IMR-90 (cell line): Measurements from ENCODE around the gene ATXN1L. TPM values are rescaled to one million over a fixed set of nuclear protein-coding genes. Genes with fewer than 3 reads are reported as not detected.
"Not testable (repeated sequence)": the region's sequence is repeated elsewhere in the genome, so short reads cannot be mapped to it uniquely, and the experiment has no call there.

Source experiments
- ATAC-seq: fragments of 200-7000 bp; cut with Tn5 transposase; 2 replicates; pipeline ENCODE4 v1.9.1; 2020; ENCODE audit warnings: low read depth, mild to moderate bottlenecking, moderate library complexity
- BruUV-seq: library from RNA; stranded (reverse); fragments of 400-500 nt; replicated peaks from 2 replicates; lab custom pipeline; 2021; lab: Mats Ljungman, UMichigan
- CTCF ChIA-PET: fragments of 300-600 bp; formaldehyde crosslinking; extraction: SDS; loops from one replicate; lab custom pipeline; 2021; ENCODE audit warnings: antibody characterized with exemption; lab: Yijun Ruan, JAX
- POLR2A ChIA-PET: fragments of 300-600 bp; sonication (Branson Sonifier 250); formaldehyde crosslinking; loops from one replicate; lab custom pipeline; 2022; ENCODE audit warnings: antibody characterized with exemption; ENCODE audit not compliant: unreplicated experiment; lab: Charles Lee
- DNase-seq: peaks from one replicate; pipeline ENCODE4 v3.0.0; 2013
- H2AFZ ChIP-seq: replicated peaks from 2 replicates; pipeline ENCODE3; 2013; ENCODE audit warnings: low read length, mild to moderate bottlenecking; ENCODE audit not compliant: poor library complexity
- H2AK5ac ChIP-seq: 2 replicates; pipeline ENCODE4 v1.6.1; 2013; ENCODE audit warnings: low read depth, low read length, inconsistent platforms
- H2AK9ac ChIP-seq: replicated peaks from 2 replicates; pipeline ENCODE3; 2013; ENCODE audit warnings: mild to moderate bottlenecking, low read depth, low read length, moderate library complexity; ENCODE audit not compliant: poor library complexity
- H2BK120ac ChIP-seq: 2 replicates; pipeline ENCODE4 v1.6.1; 2013; ENCODE audit warnings: low read depth, low read length, inconsistent platforms
- H2BK15ac ChIP-seq: 3 replicates; pipeline ENCODE4 v1.6.1; 2013; ENCODE audit warnings: low read depth, low read length, inconsistent platforms
- H2BK20ac ChIP-seq: 2 replicates; pipeline ENCODE4 v1.6.1; 2013; ENCODE audit warnings: low read depth, mild to moderate bottlenecking, inconsistent platforms, low read length, moderate library complexity
- H2BK5ac ChIP-seq: 2 replicates; pipeline ENCODE4 v1.6.1; 2013; ENCODE audit warnings: mild to moderate bottlenecking, low read depth, low read length, inconsistent platforms; ENCODE audit not compliant: poor library complexity, severe bottlenecking
- H3K14ac ChIP-seq: replicated peaks from 2 replicates; pipeline ENCODE4 v1.6.1; 2013; ENCODE audit warnings: low read depth, low read length, inconsistent platforms
- H3K18ac ChIP-seq: 2 replicates; pipeline ENCODE4 v1.6.1; 2013; ENCODE audit warnings: low read depth, low read length, control low read depth
- H3K23ac ChIP-seq: 2 replicates; pipeline ENCODE4 v1.6.1; 2013; ENCODE audit warnings: low read depth, low read length, inconsistent platforms
- H3K27ac ChIP-seq: 2 replicates; pipeline ENCODE4 v1.5.1; 2013; ENCODE audit warnings: mild to moderate bottlenecking, control low read depth, low read length; ENCODE audit not compliant: insufficient read depth
- H3K27me3 ChIP-seq: 2 replicates; pipeline ENCODE4 v1.6.1; 2013; ENCODE audit warnings: low read length; ENCODE audit not compliant: control insufficient read depth, insufficient read depth
- H3K36me3 ChIP-seq: 2 replicates; pipeline ENCODE4 v1.6.1; 2013; ENCODE audit warnings: low read length, mixed read lengths; ENCODE audit not compliant: control insufficient read depth, insufficient read depth
- H3K4ac ChIP-seq: 2 replicates; pipeline ENCODE4 v1.6.1; 2013; ENCODE audit warnings: low read depth, low read length, inconsistent platforms
- H3K4me1 ChIP-seq: 2 replicates; pipeline ENCODE4 v1.6.1; 2013; ENCODE audit warnings: low read length, mixed read lengths; ENCODE audit not compliant: control insufficient read depth, insufficient read depth
- H3K4me2 ChIP-seq: 2 replicates; pipeline ENCODE4 v1.6.1; 2013; ENCODE audit warnings: low read depth, mild to moderate bottlenecking, control low read depth, low read length, moderate library complexity
- H3K4me3 ChIP-seq: 2 replicates; pipeline ENCODE4 v1.5.1; 2013; ENCODE audit warnings: low read depth, mild to moderate bottlenecking, control low read depth, low read length, moderate library complexity; ENCODE audit not compliant: insufficient read depth
- H3K56ac ChIP-seq: 2 replicates; pipeline ENCODE4 v1.6.1; 2013; ENCODE audit warnings: low read length, inconsistent platforms; ENCODE audit not compliant: insufficient read depth; ENCODE audit errors: extremely low read depth
- H3K79me1 ChIP-seq, 2 experiments: 2 replicates each; pipeline ENCODE4 v1.6.1; 2013; ENCODE audit warnings: low read length in 2 of 2, inconsistent platforms in 1 of 2, low read depth in 1 of 2
- H3K9ac ChIP-seq: 2 replicates; pipeline ENCODE4 v1.6.1; 2013; ENCODE audit warnings: low read depth, low read length, control low read depth
- H3K9me1 ChIP-seq: 2 replicates; pipeline ENCODE4 v1.6.1; 2013; ENCODE audit warnings: low read length, inconsistent platforms; ENCODE audit not compliant: insufficient read depth
- H3K9me3 ChIP-seq: 2 replicates; pipeline ENCODE4 v1.6.1; 2013; ENCODE audit warnings: low read length; ENCODE audit not compliant: control insufficient read depth, insufficient read depth
- H4K20me1 ChIP-seq: 2 replicates; pipeline ENCODE4 v1.6.1; 2013; ENCODE audit warnings: low read length, inconsistent platforms; ENCODE audit not compliant: insufficient read depth
- H4K5ac ChIP-seq: 2 replicates; pipeline ENCODE4 v1.6.1; 2013; ENCODE audit warnings: mild to moderate bottlenecking, low read depth, low read length, control low read depth
- H4K8ac ChIP-seq, 2 experiments: 2 replicates each; pipeline ENCODE4 v1.6.1; 2013; ENCODE audit warnings: low read depth in 2 of 2, low read length in 2 of 2, control low read depth in 1 of 2, inconsistent platforms in 1 of 2
- H4K91ac ChIP-seq: 2 replicates; pipeline ENCODE4 v1.6.1; 2013; ENCODE audit warnings: low read depth, low read length, inconsistent platforms; ENCODE audit not compliant: insufficient read depth
- BHLHE40 ChIP-seq: fragments of 150-350 bp; IDR thresholded peaks from 2 replicates; pipeline ENCODE4 v1.6.1; 2016; ENCODE audit warnings: mild to moderate bottlenecking, low read depth, low read length
- CHD1 ChIP-seq: IDR thresholded peaks from 2 replicates; pipeline ENCODE4 v1.6.1; 2012; ENCODE audit warnings: low read depth, low read length, improper control_type of control experiment
- ELK1 ChIP-seq: fragments of 150-350 bp; IDR thresholded peaks from 2 replicates; pipeline ENCODE4 v1.6.1; 2016; ENCODE audit warnings: low read depth, mild to moderate bottlenecking, low read length, moderate library complexity, borderline replicate concordance
- FOS ChIP-seq: fragments of 150-350 bp; IDR thresholded peaks from 2 replicates; pipeline ENCODE4 v1.6.1; 2016; ENCODE audit warnings: low read depth, low read length
- POLR2A ChIP-seq: IDR thresholded peaks from 2 replicates; pipeline ENCODE4 v1.6.1; 2012; ENCODE audit warnings: mild to moderate bottlenecking, low read depth, low read length
- RCOR1 ChIP-seq: IDR thresholded peaks from 2 replicates; pipeline ENCODE4 v1.6.1; 2012; ENCODE audit warnings: mild to moderate bottlenecking, low read length, improper control_type of control experiment; ENCODE audit not compliant: insufficient replicate concordance
- USF2 ChIP-seq: fragments of 150-350 bp; IDR thresholded peaks from 2 replicates; pipeline ENCODE4 v1.6.1; 2017; ENCODE audit warnings: mild to moderate bottlenecking, antibody characterized with exemption, low read length, low read depth
- WGBS, 2 experiments: methylation state at CpG; one replicate each; pipeline versions ENCODE4 v1.1.5 to v1.1.7; 2013; ENCODE audit warnings: missing lambda C conversion rate in 2 of 2; ENCODE audit not compliant: insufficient read length in 1 of 2; ENCODE audit errors: extremely low coverage in 2 of 2; 5-methylcytosine and 5-hydroxymethylcytosine counted together
- dilution Hi-C: fragments of 300-500 bp; cut with HindIII; formaldehyde crosslinking; loops from one replicate; pipeline ENCODE4 v1.14.3; 2018; ENCODE audit warnings: low sequenced_read_pairs; ENCODE audit not compliant: unreplicated experiment
- in situ Hi-C: fragments of 300-500 bp; cut with MboI; formaldehyde crosslinking; loops from 3 replicates; pipeline ENCODE4 v1.14.3; 2019; ENCODE audit warnings: low sequenced_read_pairs, inconsistent platforms, mixed read lengths
- intact Hi-C: fragments of 100-400 bp; cut with micrococcal nuclease; formaldehyde crosslinking; loops from 2 replicates; pipeline ENCODE4 v1.10.0; 2022
- polyA plus RNA-seq, 3 experiments: library from polyadenylated mRNA; depleted of rRNA; stranded (reverse); fragments of >200 nt; gene quantifications; 2 replicates each; pipeline ENCODE4 v1.2.3, GENCODE V29; 2012; ENCODE audit warnings: low replicate concordance in 1 of 3
- total RNA-seq: library from RNA; depleted of rRNA; stranded (reverse); fragments of >200 nt; gene quantifications from 2 replicates; pipeline ENCODE4 v1.2.3, GENCODE V29; 2012

The ATXN1L gene
- total and polyA plus RNA-seq, 2 of the 4 experiments (the other 2 are of a cell fraction), result 5.2 to 9.2 TPM

GRCh38 chr16:71830359-71830758, 15.4 kb upstream of the ATXN1L start:
- no TSS peak for BruUV-seq
- no peak overlapping the region for H3K56ac ChIP-seq
- CTCF ChIA-PET, result interaction anchor here (0.7 kb wide), 1 partner anchor 22 kb away, joined by 4 read pairs; the partner anchor contains the start of gene AP1G1

GRCh38 chr16:71831698-71832097, 14.1 kb upstream of the ATXN1L start:
- H4K5ac ChIP-seq, H2BK5ac ChIP-seq, H2BK120ac ChIP-seq, H3K14ac ChIP-seq, H2BK20ac ChIP-seq, H3K9ac ChIP-seq, H3K18ac ChIP-seq, H4K20me1 ChIP-seq, H3K4me3 ChIP-seq, intact Hi-C loops, ATAC-seq, in situ Hi-C loops, H3K4ac ChIP-seq, H3K4me2 ChIP-seq, H3K27ac ChIP-seq, BruUV-seq, DNase-seq, dilution Hi-C loops, H3K79me1 ChIP-seq, POLR2A ChIA-PET, H3K36me3 ChIP-seq, H2AK9ac ChIP-seq, H2BK15ac ChIP-seq, H2AK5ac ChIP-seq, H2AFZ ChIP-seq, H4K91ac ChIP-seq, H3K4me1 ChIP-seq, H3K23ac ChIP-seq, H3K9me1 ChIP-seq, H3K27me3 ChIP-seq, CTCF ChIA-PET, H3K56ac ChIP-seq, H3K9me3 ChIP-seq, H4K8ac ChIP-seq: not testable (repeated sequence)
- WGBS, 2 experiments, result no CpG with 5 or more reads among the region's 3 CpGs

More at GRCh38 chr16:71830359-71830758, 15.4 kb upstream of the ATXN1L start:
- Histone ChIP-seq H3K4me2 (no peak overlapping the region), H2AFZ (no peak overlapping the region), H3K27me3 (no peaks in the 10 kb centered on the region), H2BK5ac (no peak overlapping the region), H3K4me3 (no peak overlapping the region), H2AK9ac (no peak overlapping the region), H3K4ac (no peak overlapping the region), H4K5ac (no peak overlapping the region), H3K27ac (no peak overlapping the region), H3K9me3 (no peaks in the 10 kb centered on the region), H3K36me3 (0 out of 2 replicates have a peak, but pooled peaks cover 1% of the 10 kb centered on the region), H3K23ac (no peak overlapping the region), H4K8ac (no peak overlapping the region), H3K4me1 (no peaks in the 10 kb centered on the region), H3K18ac (no peak overlapping the region), H3K9me1 (no peaks in the 10 kb centered on the region), H3K79me1 (no peaks in the 10 kb centered on the region), H3K14ac (no peak overlapping the region), H3K9ac (no peak overlapping the region), H4K20me1 (no peaks in the 10 kb centered on the region), H2BK120ac (no peak overlapping the region), H2BK15ac (no peak overlapping the region), H2AK5ac (no peak overlapping the region), H4K91ac (no peak overlapping the region), H2BK20ac (no peak overlapping the region)
- POLR2A ChIA-PET, result no interaction called here
- TF ChIP-seq FOS (no peak), CHD1 (no peak), RCOR1 (no peak), BHLHE40 (no peak), USF2 (no peak), POLR2A (no peak), ELK1 (no peak)
- no peak for DNase-seq
- dilution Hi-C loops (no loop called here), in situ Hi-C loops (no loop called here), intact Hi-C loops (no loop called here)
- no CpG with 5 or more reads among the region's 2 CpGs for WGBS, 2 experiments
- no peak for ATAC-seq
